Retinal pigment epithelial cell (primary cell): ENCODE measurements around the gene CCDC107.

Experiments used
- DNase-seq: peaks from one replicate; pipeline ENCODE4 v3.0.0-alpha.2; 2010; ENCODE audit warnings: low read depth
- H3K4me3 ChIP-seq: 2 replicates; pipeline ENCODE4 v1.5.1; 2011; ENCODE audit warnings: mild to moderate bottlenecking, low read length, control low read depth, moderate library complexity
- TF ChIP-seq, protein P1 (sequence below): conservative IDR thresholded peaks from 2 replicates; pipeline ENCODE4 v1.5.1; 2011; ENCODE audit warnings: low read depth, low read length, control low read depth, inconsistent platforms

The CCDC107 gene

DNA sequence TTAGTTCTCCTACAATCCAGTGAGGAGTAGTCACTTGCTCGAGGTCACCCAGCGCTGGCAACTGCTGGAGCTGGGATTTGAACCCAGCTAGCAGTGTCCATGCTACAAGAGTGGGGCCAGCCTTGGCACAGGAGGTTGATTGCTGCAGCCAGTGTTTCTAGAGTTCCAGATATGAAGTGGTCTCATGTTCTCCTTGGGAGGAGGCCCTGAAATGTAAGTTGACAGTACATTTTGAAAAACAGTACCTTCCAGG is 802 bp downstream of the CCDC107 start:
- TF ChIP-seq, protein P1, sequence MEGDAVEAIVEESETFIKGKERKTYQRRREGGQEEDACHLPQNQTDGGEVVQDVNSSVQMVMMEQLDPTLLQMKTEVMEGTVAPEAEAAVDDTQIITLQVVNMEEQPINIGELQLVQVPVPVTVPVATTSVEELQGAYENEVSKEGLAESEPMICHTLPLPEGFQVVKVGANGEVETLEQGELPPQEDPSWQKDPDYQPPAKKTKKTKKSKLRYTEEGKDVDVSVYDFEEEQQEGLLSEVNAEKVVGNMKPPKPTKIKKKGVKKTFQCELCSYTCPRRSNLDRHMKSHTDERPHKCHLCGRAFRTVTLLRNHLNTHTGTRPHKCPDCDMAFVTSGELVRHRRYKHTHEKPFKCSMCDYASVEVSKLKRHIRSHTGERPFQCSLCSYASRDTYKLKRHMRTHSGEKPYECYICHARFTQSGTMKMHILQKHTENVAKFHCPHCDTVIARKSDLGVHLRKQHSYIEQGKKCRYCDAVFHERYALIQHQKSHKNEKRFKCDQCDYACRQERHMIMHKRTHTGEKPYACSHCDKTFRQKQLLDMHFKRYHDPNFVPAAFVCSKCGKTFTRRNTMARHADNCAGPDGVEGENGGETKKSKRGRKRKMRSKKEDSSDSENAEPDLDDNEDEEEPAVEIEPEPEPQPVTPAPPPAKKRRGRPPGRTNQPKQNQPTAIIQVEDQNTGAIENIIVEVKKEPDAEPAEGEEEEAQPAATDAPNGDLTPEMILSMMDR = no peak
- no peak for DNase-seq
- H3K4me3 ChIP-seq = peak overlapping the region; percentile 86

DNA sequence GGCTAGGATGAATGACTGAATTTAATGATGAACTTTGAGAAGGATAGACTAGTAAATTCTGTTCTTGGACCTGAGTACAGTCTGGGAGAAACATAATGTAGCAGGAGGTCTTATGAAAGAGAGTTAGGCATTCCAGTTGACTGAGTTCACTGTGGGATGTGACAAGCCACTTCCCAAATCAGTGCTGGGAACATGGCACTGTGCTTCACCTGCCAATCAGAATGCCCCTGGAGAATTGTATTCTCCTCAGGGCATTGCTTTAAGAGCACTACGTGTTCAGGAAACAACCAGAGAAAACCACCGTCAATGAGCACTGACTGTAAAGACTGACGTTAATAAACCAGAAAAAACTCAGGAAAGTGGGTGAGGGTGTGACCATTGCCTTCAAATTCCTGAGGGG is 1.2 kb downstream of the CCDC107 start:
- DNase-seq = no peak
- peak overlapping the region; percentile 86 for H3K4me3 ChIP-seq
- TF ChIP-seq, protein P1 = no peak

DNA sequence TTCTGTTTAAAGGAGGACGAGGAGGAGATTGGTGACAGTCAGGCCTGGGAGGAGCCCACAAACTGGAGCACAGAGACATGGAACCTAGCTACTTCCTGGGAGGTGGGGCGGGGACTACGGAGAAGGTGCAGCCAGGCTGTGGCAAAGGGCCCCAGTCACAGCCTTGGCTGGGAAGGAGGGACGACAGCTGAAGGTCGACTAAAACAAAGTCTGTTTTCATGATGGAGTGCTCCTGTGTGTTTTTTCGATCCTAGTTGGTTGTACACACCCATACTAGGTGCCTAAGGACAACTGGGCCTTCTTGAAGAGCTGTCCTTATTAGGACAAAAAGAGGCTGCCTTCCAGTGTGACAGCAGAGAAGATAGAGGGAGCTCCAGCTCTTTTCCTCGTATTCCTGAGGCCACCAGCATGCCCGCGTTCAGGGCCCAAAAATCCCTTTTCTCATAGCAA is 2.9 kb downstream of the CCDC107 start:
- TF ChIP-seq, protein P1 = peak; percentile 53

DNA sequence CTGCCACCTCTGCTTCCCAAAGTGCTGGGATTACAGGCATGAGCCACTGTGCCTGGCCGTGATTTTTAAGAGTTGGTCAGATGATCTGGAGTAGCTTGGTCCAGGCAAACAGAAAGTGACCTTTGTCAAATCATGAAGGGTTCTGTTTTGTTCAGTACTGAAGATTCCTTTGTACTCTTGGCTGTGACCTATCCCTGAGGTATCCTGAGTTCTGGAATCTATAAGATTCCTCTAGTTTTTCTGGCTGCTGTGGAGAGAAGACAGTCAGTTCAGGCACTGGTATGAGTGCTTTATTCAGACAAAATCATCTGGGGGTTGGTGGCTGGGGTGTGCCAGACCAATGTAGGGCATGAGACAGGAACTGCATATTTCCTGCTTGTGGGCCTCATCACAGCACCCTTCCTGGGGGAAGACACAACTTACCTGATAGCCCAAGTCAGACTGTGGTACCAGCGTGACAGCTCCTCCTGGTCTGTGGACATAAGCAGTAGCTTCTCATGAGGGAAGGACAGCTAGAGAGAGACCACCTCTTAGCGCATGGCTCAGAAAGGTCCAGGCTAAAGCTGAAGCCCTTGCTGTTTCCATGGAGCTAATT is 3.8 kb downstream of the CCDC107 start:
- TF ChIP-seq, protein P1 = no peak
- DNase-seq = no peak
- H3K4me3 ChIP-seq = no peak overlapping the region

More for the DNA sequence above, 2.9 kb downstream of the CCDC107 start:
- H3K4me3 ChIP-seq = no peak overlapping the region
- DNase-seq = no peak

DNA sequence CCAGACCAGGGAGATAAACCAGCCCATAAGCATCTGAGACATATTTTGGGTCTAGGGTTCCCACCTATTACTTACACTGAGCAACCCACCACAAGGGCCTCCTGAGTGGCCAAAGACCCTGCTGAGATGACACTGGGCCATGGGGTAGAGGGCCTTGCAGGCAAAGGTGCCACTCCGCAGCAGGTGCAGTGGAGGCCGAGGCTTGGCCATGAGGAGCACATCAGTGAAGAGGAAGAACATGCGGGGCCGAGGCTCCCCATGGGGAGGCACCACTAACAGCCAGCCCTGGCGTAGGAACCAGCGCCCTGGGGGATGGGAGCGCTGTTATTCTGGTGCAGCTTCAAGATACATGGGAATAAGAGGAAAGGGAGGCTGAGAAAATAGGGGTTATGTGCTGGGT is 4.3 kb downstream of the CCDC107 start:
- no peak for DNase-seq
- H3K4me3 ChIP-seq = no peak overlapping the region
- TF ChIP-seq, protein P1 = no peak

DNA sequence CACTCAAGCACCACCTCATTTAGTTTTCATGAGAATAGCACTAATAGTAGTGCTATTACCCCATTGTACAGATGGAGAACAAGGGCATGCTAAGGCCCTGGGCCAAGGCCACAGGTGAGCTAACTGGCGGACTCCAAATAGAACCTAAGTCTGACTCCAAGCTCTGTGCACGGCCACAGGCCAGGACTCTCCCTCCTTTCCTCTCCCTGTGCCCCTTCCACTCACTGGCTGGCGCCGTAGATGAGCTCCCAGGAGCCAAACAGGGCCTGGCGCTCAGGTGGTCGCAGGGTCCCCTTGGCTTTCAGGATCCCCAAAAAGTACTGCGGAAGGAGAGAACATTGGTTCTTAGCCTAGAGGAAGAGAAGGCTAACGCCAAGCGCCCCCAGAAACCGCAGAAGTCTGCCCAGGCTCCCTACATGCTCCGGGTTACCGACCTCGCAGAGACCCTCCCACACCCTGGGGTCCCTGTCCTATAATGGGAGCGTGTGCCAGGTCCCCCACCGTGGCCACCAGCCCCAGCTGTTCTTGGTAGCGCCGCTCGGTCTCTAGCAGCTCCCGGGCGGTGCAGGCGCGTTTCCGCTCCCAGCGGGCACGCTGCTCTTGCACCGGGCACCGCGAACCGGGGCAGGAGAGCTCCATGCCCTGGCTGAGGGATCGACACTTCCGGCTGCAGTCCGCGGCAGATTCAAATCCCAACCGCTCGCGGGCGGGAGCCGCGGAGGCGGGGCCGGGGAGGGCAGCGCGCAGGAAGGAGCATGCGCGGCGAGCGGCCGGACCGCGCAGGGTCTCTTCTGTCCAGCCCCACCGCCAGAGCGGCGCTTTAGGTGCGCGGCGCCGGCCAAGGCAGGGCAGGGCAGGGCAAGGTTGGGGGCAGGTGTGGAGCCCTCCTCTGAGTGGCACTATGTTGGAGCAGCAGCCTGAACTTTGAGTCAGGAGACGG is 6.7 kb downstream of the CCDC107 start, which contains the start of gene ARHGEF39:
Gene ARHGEF39 (minus strand): TSS at position 665 of the 940 bp plus-strand sequence. CDS start 26 bp downstream, at position 639.
- DNase-seq = no peak
- TF ChIP-seq, protein P1 = peak; percentile 18
- peak within 1 kb of the TSS; percentile 56 for H3K4me3 ChIP-seq

DNA sequence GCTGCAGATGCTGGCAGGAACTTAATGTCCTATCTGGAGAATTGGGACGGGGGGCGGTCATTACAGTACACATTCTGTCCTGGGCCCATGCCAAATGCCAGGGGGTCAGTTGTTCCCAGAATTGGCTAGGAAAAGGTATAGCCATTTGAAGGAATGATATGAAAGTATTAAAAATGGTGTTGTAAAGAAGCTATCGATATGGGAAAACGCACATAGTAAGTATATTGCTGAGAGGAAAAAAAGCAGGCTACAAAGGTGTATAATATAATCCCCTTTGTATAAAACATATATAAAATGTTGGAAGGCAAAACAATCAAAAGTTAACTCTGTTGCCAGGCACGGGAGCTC is 7.4 kb downstream of the CCDC107 start:
- TF ChIP-seq, protein P1 = no peak
- DNase-seq = no peak
- peak overlapping the region; percentile 56 for H3K4me3 ChIP-seq
